ENCODE data around the gene LAMA2. TPM values are rescaled to one million over a fixed set of nuclear protein-coding genes. Genes with fewer than 3 reads are reported as not detected.

The LAMA2 gene
- total RNA-seq, 3 donors from 2014 or later (not counting 1 experiment from before 2014, with no cell fraction given): 2.1 to 5.3 (median 3.6) TPM

GRCh38 chr6:129350278-129350677, 467.3 kb downstream of the LAMA2 start:
- TF ChIP-seq, protein P1, sequence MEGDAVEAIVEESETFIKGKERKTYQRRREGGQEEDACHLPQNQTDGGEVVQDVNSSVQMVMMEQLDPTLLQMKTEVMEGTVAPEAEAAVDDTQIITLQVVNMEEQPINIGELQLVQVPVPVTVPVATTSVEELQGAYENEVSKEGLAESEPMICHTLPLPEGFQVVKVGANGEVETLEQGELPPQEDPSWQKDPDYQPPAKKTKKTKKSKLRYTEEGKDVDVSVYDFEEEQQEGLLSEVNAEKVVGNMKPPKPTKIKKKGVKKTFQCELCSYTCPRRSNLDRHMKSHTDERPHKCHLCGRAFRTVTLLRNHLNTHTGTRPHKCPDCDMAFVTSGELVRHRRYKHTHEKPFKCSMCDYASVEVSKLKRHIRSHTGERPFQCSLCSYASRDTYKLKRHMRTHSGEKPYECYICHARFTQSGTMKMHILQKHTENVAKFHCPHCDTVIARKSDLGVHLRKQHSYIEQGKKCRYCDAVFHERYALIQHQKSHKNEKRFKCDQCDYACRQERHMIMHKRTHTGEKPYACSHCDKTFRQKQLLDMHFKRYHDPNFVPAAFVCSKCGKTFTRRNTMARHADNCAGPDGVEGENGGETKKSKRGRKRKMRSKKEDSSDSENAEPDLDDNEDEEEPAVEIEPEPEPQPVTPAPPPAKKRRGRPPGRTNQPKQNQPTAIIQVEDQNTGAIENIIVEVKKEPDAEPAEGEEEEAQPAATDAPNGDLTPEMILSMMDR (IDR thresholded peaks at IDR 0.05): no peak
- no peaks in the 10 kb centered on the region for H3K36me3 ChIP-seq (ENCODE audit: control insufficient read depth, insufficient read depth, low read length)

GRCh38 chr6:129351807-129352206, 468.9 kb downstream of the LAMA2 start:
- Histone ChIP-seq H3K27ac (ENCODE audit: low read length) (no peak overlapping the region), H3K36me3 (ENCODE audit: control insufficient read depth, insufficient read depth, low read length) (no peaks in the 10 kb centered on the region), H3K4me3 (ENCODE audit: low read length) (no peak overlapping the region), H3K4me1 (ENCODE audit: control insufficient read depth, insufficient read depth, low read length) (no peaks in the 10 kb centered on the region), H3K27me3 (ENCODE audit: control insufficient read depth, insufficient read depth, low read length) (no peaks in the 10 kb centered on the region), H3K9me3 (ENCODE audit: control insufficient read depth, insufficient read depth, low read length) (no peaks in the 10 kb centered on the region)
- no peak for ATAC-seq
- 75% methylated on average over 1 of the region's 1 CpG for WGBS (ENCODE audit: insufficient coverage)
- H3K27ac Mint-ChIP-seq: no peak overlapping the region
- no peak for DNase-seq
- intact Hi-C loops (cut with micrococcal nuclease): no loop called here
- TF ChIP-seq, protein P1 (IDR thresholded peaks at IDR 0.05): no peak
- no peak overlapping the region for H3K4me3 Mint-ChIP-seq
- H3K9me3 Mint-ChIP-seq: no peaks in the 10 kb centered on the region
- peaks cover 0 to 8% of the 10 kb centered on the region in 2 donors for H3K4me1 Mint-ChIP-seq
- H3K27me3 Mint-ChIP-seq (ENCODE audit: low read depth in 2 of 2): peaks cover 0 to 7% of the 10 kb centered on the region in 2 donors
- H3K36me3 Mint-ChIP-seq: no peaks in the 10 kb centered on the region

More at GRCh38 chr6:129350278-129350677, 467.3 kb downstream of the LAMA2 start:
- Mint-ChIP-seq H3K36me3 (no peaks in the 10 kb centered on the region), H3K27ac (no peak overlapping the region), H3K9me3 (no peaks in the 10 kb centered on the region), H3K27me3 (ENCODE audit: low read depth in 2 of 2) (peaks cover 0 to 13% of the 10 kb centered on the region in 2 donors), H3K4me1 (peaks cover 0 to under 1% of the 10 kb centered on the region in 2 donors), H3K4me3 (no peak overlapping the region)
- no peaks in the 10 kb centered on the region for H3K9me3 ChIP-seq (ENCODE audit: control insufficient read depth, insufficient read depth, low read length)
- ATAC-seq: no peak
- H3K4me3 ChIP-seq (ENCODE audit: low read length): no peak overlapping the region
- no peaks in the 10 kb centered on the region for H3K27me3 ChIP-seq (ENCODE audit: control insufficient read depth, insufficient read depth, low read length)
- DNase-seq: no peak
- no peak overlapping the region for H3K27ac ChIP-seq (ENCODE audit: low read length)
- no peaks in the 10 kb centered on the region for H3K4me1 ChIP-seq (ENCODE audit: control insufficient read depth, insufficient read depth, low read length)
- intact Hi-C loops (cut with micrococcal nuclease): no loop called here
- WGBS (ENCODE audit: insufficient coverage): 90% methylated on average over 2 of the region's 2 CpGs

- Histone ChIP-seq H3K4me3 (ENCODE audit: low read length) (no peak overlapping the region), H3K9me3 (ENCODE audit: control insufficient read depth, insufficient read depth, low read length) (no peaks in the 10 kb centered on the region), H3K27ac (ENCODE audit: low read length) (no peak overlapping the region), H3K27me3 (ENCODE audit: control insufficient read depth, insufficient read depth, low read length) (no peaks in the 10 kb centered on the region), H3K4me1 (ENCODE audit: control insufficient read depth, insufficient read depth, low read length) (no peaks in the 10 kb centered on the region), H3K36me3 (ENCODE audit: control insufficient read depth, insufficient read depth, low read length) (no peaks in the 10 kb centered on the region)
- Mint-ChIP-seq H3K27ac (no peak overlapping the region), H3K4me1 (peaks cover 0 to 8% of the 10 kb centered on the region in 2 donors), H3K9me3 (no peaks in the 10 kb centered on the region), H3K36me3 (no peaks in the 10 kb centered on the region), H3K27me3 (ENCODE audit: low read depth in 2 of 2) (no peaks in the 10 kb centered on the region), H3K4me3 (no peak overlapping the region)
- TF ChIP-seq, protein P1 (IDR thresholded peaks at IDR 0.05): no peak
- WGBS (ENCODE audit: insufficient coverage): 76% methylated on average over 9 of the region's 9 CpGs
- intact Hi-C loops (cut with micrococcal nuclease): no loop called here
- DNase-seq (no peak), ATAC-seq (no peak)
Measured at GRCh38 chr6:129353067-129353466, 470.1 kb downstream of the LAMA2 start.

GRCh38 chr6:129356129-129356528, 473.2 kb downstream of the LAMA2 start:
- intact Hi-C loops (cut with micrococcal nuclease): no loop called here
- H3K27ac ChIP-seq (ENCODE audit: low read length): no peak overlapping the region
- DNase-seq (no peak), ATAC-seq (no peak)
- H3K27ac Mint-ChIP-seq: no peak overlapping the region
- no peaks in the 10 kb centered on the region for H3K4me1 ChIP-seq (ENCODE audit: control insufficient read depth, insufficient read depth, low read length)
- 88% methylated on average over 1 of the region's 2 CpGs for WGBS (ENCODE audit: insufficient coverage)
- TF ChIP-seq, protein P1 (IDR thresholded peaks at IDR 0.05): no peak
- peaks cover 0 to 18% of the 10 kb centered on the region in 2 donors for H3K4me1 Mint-ChIP-seq
- H3K9me3 ChIP-seq (ENCODE audit: control insufficient read depth, insufficient read depth, low read length): no peaks in the 10 kb centered on the region
- H3K4me3 ChIP-seq (ENCODE audit: low read length): no peak overlapping the region
- no peaks in the 10 kb centered on the region for H3K27me3 Mint-ChIP-seq (ENCODE audit: low read depth in 2 of 2)
- no peaks in the 10 kb centered on the region for H3K27me3 ChIP-seq (ENCODE audit: control insufficient read depth, insufficient read depth, low read length)
- no peaks in the 10 kb centered on the region for H3K9me3 Mint-ChIP-seq
- no peaks in the 10 kb centered on the region for H3K36me3 ChIP-seq (ENCODE audit: control insufficient read depth, insufficient read depth, low read length)
- H3K4me3 Mint-ChIP-seq: no peak overlapping the region
- H3K36me3 Mint-ChIP-seq: no peaks in the 10 kb centered on the region
